Natural killer cell (primary cell): ENCODE measurements around the gene S100A9. TPM values are rescaled to one million over a fixed set of nuclear protein-coding genes. Genes with fewer than 3 reads are reported as not detected.
"Not testable (repeated sequence)": the region's sequence is repeated elsewhere in the genome, so short reads cannot be mapped to it uniquely, and the experiment has no call there.

Source experiments
- ATAC-seq, 3 donors: fragments of 150-1000 bp in 2 of 3; fragments of 200-7000 bp in 1 of 3; cut with Tn5 transposase; 1 replicate in 1 of 3; 2 replicates in 2 of 3; pipeline ENCODE4 v1.10.0; 2021; ENCODE audit warnings: mild to moderate bottlenecking in 2 of 3, moderate library complexity in 2 of 3
- DNase-seq, 2 donors: peaks; one replicate each; pipeline versions ENCODE4 v3.0.0 to v3.0.0-alpha.2; 2013 to 2021; ENCODE audit warnings: mixed read lengths in 1 of 2
- H3K27ac ChIP-seq: one replicate; pipeline ENCODE4 v1.5.1; 2013; ENCODE audit warnings: mild to moderate bottlenecking, low read length
- H3K27me3 ChIP-seq: one replicate; pipeline ENCODE4 v1.6.1; 2013; ENCODE audit warnings: low read length; ENCODE audit not compliant: control insufficient read depth, insufficient read depth
- H3K36me3 ChIP-seq: one replicate; pipeline ENCODE4 v1.6.1; 2013; ENCODE audit warnings: low read length; ENCODE audit not compliant: control insufficient read depth, insufficient read depth
- H3K4me1 ChIP-seq: one replicate; pipeline ENCODE4 v1.6.1; 2013; ENCODE audit warnings: low read length; ENCODE audit not compliant: control insufficient read depth, insufficient read depth
- H3K4me3 ChIP-seq: one replicate; pipeline ENCODE4 v1.5.1; 2013; ENCODE audit warnings: low read length
- H3K9me3 ChIP-seq: one replicate; pipeline ENCODE4 v1.6.1; 2013; ENCODE audit warnings: low read length; ENCODE audit not compliant: control insufficient read depth, insufficient read depth
- H3K27ac Mint-ChIP-seq, 2 donors: one replicate each; pipeline ENCODE4 v1.8.0; 2022; ENCODE audit warnings: mild to moderate bottlenecking in 2 of 2, mixed read lengths in 2 of 2, moderate library complexity in 1 of 2
- H3K27me3 Mint-ChIP-seq, 2 donors: one replicate each; pipeline ENCODE4 v1.8.0; 2022; ENCODE audit warnings: low read depth in 2 of 2, mixed read lengths in 2 of 2
- H3K36me3 Mint-ChIP-seq: one replicate; pipeline ENCODE4 v1.8.0; 2022; ENCODE audit warnings: mixed read lengths
- H3K4me1 Mint-ChIP-seq, 2 donors: one replicate each; pipeline ENCODE4 v1.8.0; 2022; ENCODE audit warnings: mixed read lengths in 2 of 2
- H3K4me3 Mint-ChIP-seq: one replicate; pipeline ENCODE4 v1.8.0; 2022; ENCODE audit warnings: mild to moderate bottlenecking, moderate library complexity, mixed read lengths
- H3K9me3 Mint-ChIP-seq, 2 donors: one replicate each; pipeline ENCODE4 v1.8.0; 2022; ENCODE audit warnings: mixed read lengths in 2 of 2
- WGBS: methylation state at CpG from one replicate; pipeline ENCODE4 v1.1.7; 2013; ENCODE audit warnings: missing lambda C conversion rate; ENCODE audit not compliant: insufficient coverage; 5-methylcytosine and 5-hydroxymethylcytosine counted together
- intact Hi-C: fragments of 100-400 bp; cut with micrococcal nuclease; formaldehyde crosslinking; loops from one replicate; pipeline ENCODE4 v1.14.2; 2022
- total RNA-seq, 4 donors: library from RNA; stranded (reverse); fragments of 120-200 nt in 1 of 4; gene quantifications; one replicate each; pipeline versions ENCODE4 v1.2.3 to v1.2.4, GENCODE V29; 2013 to 2022
- TF ChIP-seq, protein P1 (sequence below): fragments of 200-600 bp; IDR thresholded peaks from one replicate; pipeline ENCODE4 v1.8.0; 2022; ENCODE audit warnings: antibody characterized with exemption

S100A9 gene
- total RNA-seq, 3 donors from 2014 or later (not counting 1 experiment from before 2014, with no cell fraction given): 13.1 to 334 (median 116) TPM

- Histone ChIP-seq H3K4me1 (no peaks in the 10 kb centered on the region), H3K27ac (no peak overlapping the region), H3K27me3 (no peaks in the 10 kb centered on the region), H3K36me3 (no peaks in the 10 kb centered on the region), H3K4me3 (no peak overlapping the region), H3K9me3 (no peaks in the 10 kb centered on the region)
- 79% methylated on average over 6 of the region's 7 CpGs for WGBS
- Mint-ChIP-seq H3K9me3 (no peaks in the 10 kb centered on the region), H3K36me3 (no peaks in the 10 kb centered on the region), H3K27me3 (peaks cover 3 to 15% of the 10 kb centered on the region in 2 donors), H3K4me1 (no peaks in the 10 kb centered on the region), H3K4me3 (no peak overlapping the region), H3K27ac (no peak overlapping the region)
- ATAC-seq: no peak
- TF ChIP-seq, protein P1, sequence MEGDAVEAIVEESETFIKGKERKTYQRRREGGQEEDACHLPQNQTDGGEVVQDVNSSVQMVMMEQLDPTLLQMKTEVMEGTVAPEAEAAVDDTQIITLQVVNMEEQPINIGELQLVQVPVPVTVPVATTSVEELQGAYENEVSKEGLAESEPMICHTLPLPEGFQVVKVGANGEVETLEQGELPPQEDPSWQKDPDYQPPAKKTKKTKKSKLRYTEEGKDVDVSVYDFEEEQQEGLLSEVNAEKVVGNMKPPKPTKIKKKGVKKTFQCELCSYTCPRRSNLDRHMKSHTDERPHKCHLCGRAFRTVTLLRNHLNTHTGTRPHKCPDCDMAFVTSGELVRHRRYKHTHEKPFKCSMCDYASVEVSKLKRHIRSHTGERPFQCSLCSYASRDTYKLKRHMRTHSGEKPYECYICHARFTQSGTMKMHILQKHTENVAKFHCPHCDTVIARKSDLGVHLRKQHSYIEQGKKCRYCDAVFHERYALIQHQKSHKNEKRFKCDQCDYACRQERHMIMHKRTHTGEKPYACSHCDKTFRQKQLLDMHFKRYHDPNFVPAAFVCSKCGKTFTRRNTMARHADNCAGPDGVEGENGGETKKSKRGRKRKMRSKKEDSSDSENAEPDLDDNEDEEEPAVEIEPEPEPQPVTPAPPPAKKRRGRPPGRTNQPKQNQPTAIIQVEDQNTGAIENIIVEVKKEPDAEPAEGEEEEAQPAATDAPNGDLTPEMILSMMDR: no peak
- no peak for DNase-seq
- intact Hi-C loops: no loop called here
Measured at GRCh38 chr1:153310526-153310925, 47.1 kb upstream of the S100A9 start.

- TF ChIP-seq, protein P1: no peak
- Histone ChIP-seq H3K27ac (no peak within 1 kb of the TSS), H3K9me3 (no peaks in the 10 kb centered on the region), H3K4me3 (no peak within 1 kb of the TSS), H3K27me3 (no peaks in the 10 kb centered on the region), H3K4me1 (no peaks in the 10 kb centered on the region), H3K36me3 (no peaks in the 10 kb centered on the region)
- no peaks in the 10 kb centered on the region for H3K36me3 Mint-ChIP-seq
- peaks cover 8 to 33% of the 10 kb centered on the region in 2 donors for H3K27me3 Mint-ChIP-seq
- no peak for ATAC-seq
- no peaks in the 10 kb centered on the region for H3K9me3 Mint-ChIP-seq
- H3K4me1 Mint-ChIP-seq: no peaks in the 10 kb centered on the region
- intact Hi-C loops: no loop called here
- WGBS: 83% methylated on average over 4 of the region's 4 CpGs
- H3K4me3 Mint-ChIP-seq: no peak within 1 kb of the TSS
- no peak for DNase-seq
- no peak within 1 kb of the TSS for H3K27ac Mint-ChIP-seq
Measured at GRCh38 chr1:153312570-153313186, 45.0 kb upstream of the S100A9 start, which contains the start of gene PGLYRP3. Gene PGLYRP3 (minus strand): TSS chr1:153312952. CDS start chr1:153310665, 2,287 bp downstream.

DNA sequence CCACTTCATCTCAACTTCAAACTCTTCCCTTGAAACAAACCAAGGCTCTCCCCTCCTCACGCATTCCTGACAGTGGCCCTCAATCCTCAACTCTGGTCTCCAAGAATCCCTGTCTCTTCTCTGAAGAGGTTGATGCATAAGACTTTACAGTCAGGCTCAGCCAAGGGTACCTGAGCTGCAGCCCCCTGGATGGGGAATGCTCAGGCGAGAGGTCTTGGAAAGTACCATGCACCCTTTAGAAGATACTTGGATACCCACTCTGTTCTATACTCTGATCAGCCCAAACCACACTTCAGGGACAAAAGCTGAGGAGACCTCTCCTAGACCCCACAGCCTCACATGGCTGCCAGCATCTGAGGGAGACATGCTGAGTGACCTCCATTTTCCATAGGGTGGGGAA lies 44.4 kb upstream of the S100A9 start:
- H3K4me3 ChIP-seq: no peak overlapping the region
- TF ChIP-seq, protein P1: no peak
- Mint-ChIP-seq H3K4me3 (no peak overlapping the region), H3K27me3 (peaks cover 8 to 27% of the 10 kb centered on the region in 2 donors), H3K9me3 (no peaks in the 10 kb centered on the region), H3K4me1 (no peaks in the 10 kb centered on the region), H3K36me3 (no peaks in the 10 kb centered on the region), H3K27ac (no peak overlapping the region)
- no peaks in the 10 kb centered on the region for H3K9me3 ChIP-seq
- 93% methylated on average over 2 of the region's 2 CpGs for WGBS
- H3K27ac ChIP-seq: no peak overlapping the region
- H3K27me3 ChIP-seq: no peaks in the 10 kb centered on the region
- DNase-seq (no peak), ATAC-seq (no peak)
- no peaks in the 10 kb centered on the region for H3K36me3 ChIP-seq
- intact Hi-C loops: no loop called here
- no peaks in the 10 kb centered on the region for H3K4me1 ChIP-seq

DNA sequence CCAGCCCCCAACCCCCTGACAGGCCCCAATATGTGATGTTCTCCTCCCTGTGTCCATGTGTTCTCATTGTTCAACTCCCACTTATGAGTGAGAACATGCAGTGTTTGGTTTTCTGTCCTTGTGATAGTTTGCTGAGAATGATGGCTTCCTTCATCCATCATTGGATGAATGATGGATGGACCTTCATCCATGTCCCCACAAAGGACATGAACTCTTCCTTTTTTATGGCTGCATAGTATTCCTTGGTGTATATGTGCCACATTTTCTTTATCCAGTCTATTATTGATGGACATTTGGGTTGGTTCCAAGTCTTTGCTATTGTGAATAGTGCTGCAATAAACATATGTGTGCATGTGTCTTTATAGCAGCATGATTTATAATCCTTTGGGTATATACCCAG lies 43.3 kb upstream of the S100A9 start:
- H3K9me3 ChIP-seq, DNase-seq, H3K4me1 Mint-ChIP-seq, H3K27ac Mint-ChIP-seq, H3K9me3 Mint-ChIP-seq, H3K27me3 ChIP-seq, intact Hi-C loops, H3K4me1 ChIP-seq, H3K4me3 ChIP-seq, ATAC-seq, H3K27ac ChIP-seq, H3K36me3 Mint-ChIP-seq, H3K36me3 ChIP-seq, H3K4me3 Mint-ChIP-seq: not testable (repeated sequence)
- H3K27me3 Mint-ChIP-seq: peaks cover 8 to 32% of the 10 kb centered on the region in 2 donors

- H3K27ac ChIP-seq, ATAC-seq, intact Hi-C loops, H3K4me1 ChIP-seq, H3K36me3 ChIP-seq, H3K4me1 Mint-ChIP-seq, H3K36me3 Mint-ChIP-seq, H3K27ac Mint-ChIP-seq, H3K9me3 ChIP-seq, DNase-seq, H3K4me3 ChIP-seq, H3K4me3 Mint-ChIP-seq, H3K27me3 ChIP-seq, H3K9me3 Mint-ChIP-seq: not testable (repeated sequence)
- H3K27me3 Mint-ChIP-seq: peaks cover 10 to 33% of the 10 kb centered on the region in 2 donors
Measured at GRCh38 chr1:153316013-153316412, 41.6 kb upstream of the S100A9 start.

DNA sequence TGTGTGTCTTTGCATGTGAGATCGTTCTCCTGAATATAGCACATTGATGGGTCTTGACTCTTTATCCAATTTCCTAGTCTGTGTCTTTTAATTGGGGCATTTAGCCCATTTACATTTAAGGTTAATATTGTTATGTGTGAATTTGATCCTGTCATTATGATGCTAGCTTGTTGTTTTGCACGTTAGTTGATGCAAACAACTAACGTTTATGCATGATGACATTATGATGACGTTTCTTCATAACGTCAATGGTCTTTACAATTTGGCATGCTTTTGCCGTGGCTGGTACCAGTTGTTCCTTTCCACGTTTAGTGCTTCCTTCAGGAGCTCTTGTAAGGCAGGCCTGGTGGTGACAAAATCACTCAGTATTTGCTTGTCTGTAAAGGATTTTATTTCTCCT lies 39.5 kb upstream of the S100A9 start:
- H3K4me3 Mint-ChIP-seq, H3K4me1 Mint-ChIP-seq, H3K9me3 ChIP-seq, intact Hi-C loops, ATAC-seq, H3K4me1 ChIP-seq, H3K27ac Mint-ChIP-seq, H3K36me3 Mint-ChIP-seq, DNase-seq, H3K36me3 ChIP-seq, H3K27me3 ChIP-seq, H3K4me3 ChIP-seq, H3K27ac ChIP-seq: not testable (repeated sequence)
- 94% methylated on average over 7 of the region's 7 CpGs for WGBS
- peaks cover 0 to 14% of the 10 kb centered on the region in 2 donors for H3K9me3 Mint-ChIP-seq
- H3K27me3 Mint-ChIP-seq: peaks cover 8 to 49% of the 10 kb centered on the region in 2 donors
